Tibial nerve (tissue), 4 donors: ENCODE results near the gene IL37.

ENCODE experiments used
- CTCF ChIP-seq, 5 experiments: fragments of 200-600 bp in 3 of 5; fragments of 450-650 bp in 2 of 5; sonication (generic) in 3 of 5; IDR thresholded peaks; one replicate each; pipeline ENCODE4 v1.5.1; 2016 to 2019; ENCODE audit warnings: antibody characterized with exemption in 5 of 5, mild to moderate bottlenecking in 3 of 5, moderate library complexity in 2 of 5
- EP300 ChIP-seq, 2 donors: sonication (generic); formaldehyde crosslinking; IDR thresholded peaks; one replicate each; pipeline ENCODE4 v1.6.1; 2017; ENCODE audit warnings: antibody characterized with exemption in 2 of 2, mild to moderate bottlenecking in 1 of 2
- POLR2A ChIP-seq, 2 donors: fragments of 450-650 bp; IDR thresholded peaks; one replicate each; pipeline ENCODE4 v1.6.1; 2017; ENCODE audit warnings: antibody characterized with exemption in 2 of 2, mild to moderate bottlenecking in 2 of 2, moderate library complexity in 2 of 2

- TF ChIP-seq POLR2A (IDR thresholded peaks at IDR 0.05) (no peak), CTCF (IDR thresholded peaks at IDR 0.05) (no peak), EP300 (IDR thresholded peaks at IDR 0.05) (no peak)
These were observed at the start of gene IL37 for GRCh38 chr2:112910865-112911264.
